AG10803 (cell line): ENCODE data around the gene NUDT21.
"Not testable (repeated sequence)": the region's sequence is repeated elsewhere in the genome, so short reads cannot be mapped to it uniquely, and the experiment has no call there.

Experiments
- DNase-seq: peaks from one replicate; pipeline ENCODE4 v3.0.0; 2010; ENCODE audit warnings: low read depth
- H3K4me3 ChIP-seq: 2 replicates; pipeline ENCODE4 v1.5.1; 2011; ENCODE audit warnings: mild to moderate bottlenecking, low read length, control low read depth
- TF ChIP-seq, protein P1 (sequence below): conservative IDR thresholded peaks from 2 replicates; pipeline ENCODE4 v1.5.1; 2011; ENCODE audit warnings: mild to moderate bottlenecking, low read length, control low read depth, inconsistent platforms

The NUDT21 gene

DNA sequence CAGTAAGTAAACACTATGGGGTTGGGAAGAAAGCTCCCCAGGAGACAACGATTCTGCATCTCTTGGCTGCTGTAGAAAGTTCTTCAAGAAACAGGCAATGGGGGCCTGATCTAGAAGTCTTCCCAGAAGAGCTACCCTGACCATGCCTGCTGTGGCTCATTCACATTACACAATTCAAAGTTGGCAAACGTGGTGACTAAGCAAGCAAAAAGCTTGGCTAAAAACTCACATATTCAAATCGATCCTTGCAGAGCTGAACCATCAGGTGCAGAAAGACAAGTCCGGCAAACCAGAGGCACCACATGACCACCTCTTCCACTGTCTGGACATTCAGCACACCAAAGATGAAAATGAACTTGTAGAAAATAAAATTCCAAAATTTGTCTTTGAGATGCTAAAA lies 41.9 kb downstream of the NUDT21 start:
- H3K4me3 ChIP-seq: no peak overlapping the region
- TF ChIP-seq, protein P1, sequence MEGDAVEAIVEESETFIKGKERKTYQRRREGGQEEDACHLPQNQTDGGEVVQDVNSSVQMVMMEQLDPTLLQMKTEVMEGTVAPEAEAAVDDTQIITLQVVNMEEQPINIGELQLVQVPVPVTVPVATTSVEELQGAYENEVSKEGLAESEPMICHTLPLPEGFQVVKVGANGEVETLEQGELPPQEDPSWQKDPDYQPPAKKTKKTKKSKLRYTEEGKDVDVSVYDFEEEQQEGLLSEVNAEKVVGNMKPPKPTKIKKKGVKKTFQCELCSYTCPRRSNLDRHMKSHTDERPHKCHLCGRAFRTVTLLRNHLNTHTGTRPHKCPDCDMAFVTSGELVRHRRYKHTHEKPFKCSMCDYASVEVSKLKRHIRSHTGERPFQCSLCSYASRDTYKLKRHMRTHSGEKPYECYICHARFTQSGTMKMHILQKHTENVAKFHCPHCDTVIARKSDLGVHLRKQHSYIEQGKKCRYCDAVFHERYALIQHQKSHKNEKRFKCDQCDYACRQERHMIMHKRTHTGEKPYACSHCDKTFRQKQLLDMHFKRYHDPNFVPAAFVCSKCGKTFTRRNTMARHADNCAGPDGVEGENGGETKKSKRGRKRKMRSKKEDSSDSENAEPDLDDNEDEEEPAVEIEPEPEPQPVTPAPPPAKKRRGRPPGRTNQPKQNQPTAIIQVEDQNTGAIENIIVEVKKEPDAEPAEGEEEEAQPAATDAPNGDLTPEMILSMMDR: no peak
- peak; percentile 56 for DNase-seq

DNA sequence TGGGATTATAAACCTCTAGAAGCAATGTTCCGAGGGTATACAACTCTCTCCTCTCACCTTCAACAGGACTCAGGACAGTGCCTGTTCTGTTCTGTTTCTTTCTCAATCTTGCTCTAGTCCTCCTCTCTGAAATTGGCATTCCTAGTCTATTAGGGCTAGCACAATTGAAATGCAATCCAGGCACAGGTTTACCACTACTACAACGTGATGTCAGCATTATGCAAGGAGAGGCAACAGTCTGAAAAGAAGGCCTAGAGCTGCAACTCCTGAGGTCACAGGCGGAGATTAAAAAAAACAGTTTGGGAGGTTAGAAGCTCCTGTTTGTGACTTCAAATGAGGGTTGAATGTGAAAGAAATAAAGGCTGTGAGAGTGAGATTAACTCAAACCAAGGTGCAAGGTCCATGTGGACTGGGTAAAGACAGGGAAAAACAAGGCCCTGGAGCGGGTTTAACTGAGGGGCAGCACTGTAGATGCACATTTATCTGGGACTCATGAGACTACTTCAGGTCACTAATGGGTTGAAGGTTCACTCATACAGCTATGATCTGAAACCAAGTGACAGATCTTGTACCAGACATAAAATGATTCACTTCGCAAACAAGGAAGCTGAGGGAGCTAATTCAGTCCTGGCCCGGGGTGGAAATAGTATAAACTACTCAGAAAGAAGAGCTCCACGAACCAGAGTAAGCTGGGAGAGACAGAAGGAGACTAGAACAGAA lies 42.6 kb downstream of the NUDT21 start:
- TF ChIP-seq, protein P1: no peak
- no peak overlapping the region for H3K4me3 ChIP-seq
- no peak for DNase-seq

DNA sequence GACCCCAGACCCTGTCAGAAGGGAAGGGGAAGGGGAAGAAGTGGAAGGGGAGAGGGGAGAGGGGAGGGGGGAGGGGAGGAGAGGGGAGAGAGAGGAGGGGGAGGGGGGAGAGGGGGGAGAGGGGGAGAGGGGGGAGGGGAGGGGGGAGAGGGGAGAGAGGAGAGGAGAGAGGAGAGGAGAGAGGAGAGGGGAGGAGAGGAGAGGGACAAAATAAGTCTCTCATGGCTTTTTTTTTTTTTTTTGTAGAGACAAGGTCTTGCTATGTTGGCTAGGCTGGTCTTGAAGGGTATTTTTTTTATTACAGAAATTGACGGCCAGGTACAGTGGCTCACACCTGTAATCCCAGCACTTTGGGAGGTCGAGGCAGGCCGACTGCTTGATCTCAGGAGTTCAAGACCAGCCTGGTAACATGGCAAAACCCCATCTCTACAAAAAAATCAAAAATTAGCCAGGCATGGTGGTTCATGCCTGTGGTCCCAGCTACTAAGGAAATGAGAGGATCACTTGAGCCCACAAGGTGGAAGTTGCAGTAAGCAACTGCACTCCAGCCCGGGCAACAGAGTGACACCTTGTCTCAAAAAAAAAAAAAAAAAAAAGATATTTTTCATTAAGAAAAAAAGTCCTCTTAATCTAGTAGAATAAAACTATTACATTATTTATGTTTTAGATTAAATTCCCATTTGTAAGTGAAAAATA lies 45.0 kb downstream of the NUDT21 start:
- no peak overlapping the region for H3K4me3 ChIP-seq
- DNase-seq: no peak
- TF ChIP-seq, protein P1: no peak

DNA sequence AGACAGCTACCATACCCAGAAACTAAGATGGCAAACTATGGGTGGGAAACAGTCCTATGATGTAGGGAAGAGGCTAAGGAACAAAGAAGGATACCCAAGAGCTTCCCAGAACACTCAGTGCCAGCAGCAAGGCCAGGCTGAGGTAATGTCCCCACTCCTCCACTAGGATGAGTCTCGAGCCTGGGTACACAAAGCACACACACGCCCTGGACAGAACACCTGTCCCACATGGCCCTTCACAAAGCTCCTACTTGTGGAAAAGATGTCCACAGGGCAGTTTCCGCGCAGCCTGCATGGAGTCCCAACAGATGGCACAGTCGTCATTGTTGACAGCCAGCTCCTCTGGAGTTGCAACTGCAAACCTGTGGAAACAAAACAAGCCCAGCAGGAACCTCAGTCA lies 49.6 kb downstream of the NUDT21 start:
- DNase-seq: no peak
- no peak overlapping the region for H3K4me3 ChIP-seq
- TF ChIP-seq, protein P1: peak; percentile 23

DNA sequence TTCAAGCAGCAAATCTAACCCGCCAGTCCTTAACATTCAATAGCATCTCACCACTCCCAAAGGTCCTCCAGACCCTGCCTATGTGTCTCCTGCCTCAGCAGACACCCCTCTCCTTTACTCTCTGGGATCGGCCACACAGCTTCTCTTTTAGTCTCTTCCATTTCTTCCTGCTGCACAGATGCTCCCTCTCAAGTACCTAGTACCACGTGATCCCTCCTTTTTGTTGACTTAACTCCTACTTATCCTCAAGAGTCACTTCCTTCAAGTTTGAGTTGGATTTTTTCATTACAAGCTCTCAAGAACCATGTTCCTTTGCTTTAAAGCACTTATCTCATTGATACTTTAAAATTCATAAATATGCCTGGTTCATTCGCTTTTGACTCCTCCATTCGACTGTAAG lies 50.7 kb downstream of the NUDT21 start:
- TF ChIP-seq, protein P1: no peak
- no peak overlapping the region for H3K4me3 ChIP-seq
- DNase-seq: no peak

DNA sequence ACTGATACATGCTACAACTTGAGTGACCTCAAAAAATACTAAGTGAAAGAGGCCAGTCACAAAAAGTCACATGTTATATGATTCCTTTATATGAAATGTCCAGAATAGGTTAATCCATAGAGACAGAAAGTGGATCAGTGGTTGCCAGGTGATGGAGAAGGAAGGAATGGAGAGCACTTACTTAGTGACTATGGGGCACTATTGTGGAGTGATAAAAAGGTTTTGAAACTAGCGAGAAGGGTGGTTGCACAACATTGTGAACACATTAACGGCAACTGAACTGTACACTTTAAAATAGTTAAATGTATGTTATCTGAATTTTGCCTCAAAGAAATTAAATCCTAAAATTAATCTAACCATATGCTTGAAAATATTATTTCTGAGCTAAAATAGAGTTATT lies 51.6 kb downstream of the NUDT21 start:
- no peak overlapping the region for H3K4me3 ChIP-seq
- no peak for DNase-seq
- TF ChIP-seq, protein P1: no peak

DNA sequence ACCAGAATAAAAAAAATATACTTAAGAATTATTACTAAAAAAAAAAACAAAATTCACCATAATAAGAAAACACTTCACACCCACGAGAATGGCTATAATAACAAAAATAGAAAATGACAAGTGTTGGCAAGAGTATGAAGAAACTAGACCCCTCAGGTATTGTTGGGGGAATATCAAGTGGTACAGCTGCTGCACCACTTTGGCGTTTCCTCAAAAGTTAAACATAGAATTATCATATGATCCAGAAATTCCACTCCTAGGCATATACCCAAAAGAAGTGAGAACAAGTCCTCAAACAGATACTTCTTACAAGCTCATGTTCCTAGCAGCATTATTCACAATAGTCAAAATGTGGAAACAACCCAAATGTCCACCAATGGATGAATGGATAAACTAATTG lies 52.1 kb downstream of the NUDT21 start:
- TF ChIP-seq, protein P1: no peak
- no peak for DNase-seq
- no peak overlapping the region for H3K4me3 ChIP-seq

DNA sequence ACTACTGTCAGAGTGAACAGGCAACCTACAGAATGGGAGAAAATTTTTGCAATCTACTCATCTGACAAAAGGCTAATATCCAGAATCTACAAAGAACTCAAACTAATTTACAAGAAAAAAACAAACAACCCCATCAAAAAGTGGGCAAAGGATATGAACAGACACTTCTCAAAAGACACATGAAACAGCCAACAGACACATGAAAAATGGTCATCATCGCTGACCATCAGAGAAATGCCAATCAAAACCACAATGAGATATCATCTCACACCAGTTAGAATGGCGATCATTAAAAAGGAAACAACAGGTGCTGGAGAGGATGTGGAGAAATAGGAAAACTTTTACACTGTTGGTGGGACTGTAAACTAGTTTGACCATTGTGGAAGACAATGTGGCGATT lies 54.4 kb downstream of the NUDT21 start:
- not testable (repeated sequence) for DNase-seq, H3K4me3 ChIP-seq
